NCI-H748 (cell line): ENCODE measurements around the gene RPS2.

Experiments
- DNase-seq: peaks from one replicate; lab custom pipeline; 2025; ENCODE audit not compliant: unreplicated experiment; lab: John Stamatoyannopoulos, UW

Gene RPS2

DNA sequence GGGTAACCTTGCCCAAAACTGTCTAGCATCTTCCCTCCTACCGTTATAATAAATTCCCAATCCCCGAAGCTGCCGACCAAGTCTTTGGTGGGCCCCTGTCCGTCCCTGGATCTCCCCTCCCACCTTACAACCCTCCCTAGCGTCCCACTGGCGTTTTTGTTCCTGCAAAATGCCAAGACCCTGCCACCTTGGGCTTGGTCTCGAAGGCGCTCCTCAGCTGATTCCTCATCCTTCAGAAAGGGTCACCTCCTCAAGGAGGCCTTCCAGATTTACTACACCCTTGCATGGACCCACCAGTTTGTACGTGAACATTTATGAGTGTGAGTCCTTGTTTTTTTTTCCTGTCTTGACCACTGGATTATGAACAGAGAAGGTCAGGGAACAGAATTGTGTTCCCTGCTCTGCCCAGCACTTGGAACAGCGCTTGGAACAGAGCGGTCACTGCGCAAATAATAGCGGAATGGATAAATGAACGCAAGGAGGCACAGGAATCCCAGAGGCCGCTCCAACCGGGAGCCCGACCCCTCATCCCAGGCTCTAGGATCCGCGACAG lies 18.4 kb upstream of the RPS2 start:
- no peak for DNase-seq

DNA sequence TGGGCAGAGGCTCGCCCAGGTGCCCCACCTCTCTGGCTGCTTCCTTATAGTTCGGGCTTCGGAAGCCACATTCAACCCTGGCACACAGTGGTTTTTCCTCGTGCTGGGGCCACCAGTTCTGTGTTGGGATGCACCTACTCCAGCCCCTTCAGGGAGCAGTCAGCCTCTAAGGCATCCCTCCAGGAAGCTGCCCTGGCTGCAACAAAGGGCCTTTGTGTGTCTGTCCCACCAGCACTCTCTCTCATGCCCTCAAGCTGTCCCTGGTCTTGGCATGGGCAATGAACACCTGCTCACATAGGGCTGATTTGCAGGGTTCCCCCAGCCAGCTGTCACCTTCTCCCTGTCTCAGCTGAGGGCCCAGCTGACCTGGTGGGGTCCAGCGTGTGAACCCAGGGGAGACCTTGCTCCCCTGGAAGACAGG lies 17.4 kb upstream of the RPS2 start:
- DNase-seq = no peak

DNA sequence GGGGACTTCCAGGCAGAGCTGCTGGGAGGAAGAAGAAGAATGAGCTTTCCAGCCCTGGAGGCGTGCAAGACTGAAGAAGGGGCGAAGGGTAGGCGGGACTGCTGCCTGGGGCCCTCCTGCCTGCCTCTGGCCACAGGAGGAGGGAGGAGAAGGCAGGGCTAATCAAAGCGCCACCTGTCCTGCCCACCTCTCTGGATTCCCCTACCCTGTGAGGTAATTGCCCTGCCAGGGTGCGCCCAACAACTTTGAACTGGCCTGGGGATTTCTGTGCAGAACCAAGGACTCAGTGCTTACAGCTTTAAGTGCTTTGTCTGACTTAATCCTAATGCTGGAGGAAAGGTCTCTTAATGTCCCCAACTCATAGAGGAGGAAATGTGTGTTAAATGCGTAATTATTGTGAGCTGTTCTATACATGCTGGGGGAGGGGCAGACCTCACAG lies 16.8 kb upstream of the RPS2 start, which contains the start of gene NOXO1:
Gene NOXO1, minus strand, starts transcription at position 72 of the 439 bp plus-strand sequence. CDS start 290 bp downstream, outside the sequence.
- DNase-seq = no peak

DNA sequence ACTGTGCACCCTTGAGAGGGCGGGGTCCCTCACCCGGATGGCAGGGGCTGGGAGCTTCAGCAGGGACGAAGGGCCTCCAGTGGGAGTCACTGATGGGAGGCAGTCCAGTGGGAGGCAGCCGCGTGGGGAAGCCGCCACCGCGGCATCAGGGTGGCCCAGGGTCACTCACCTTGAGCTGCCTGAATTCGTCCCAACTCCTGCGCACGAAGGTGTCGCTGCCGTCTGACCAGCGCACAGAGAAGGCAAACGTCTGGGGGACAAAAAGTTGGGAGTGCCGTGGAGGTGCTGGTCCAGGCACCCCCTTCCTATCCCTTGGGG lies 16.1 kb upstream of the RPS2 start:
- no peak for DNase-seq

DNA sequence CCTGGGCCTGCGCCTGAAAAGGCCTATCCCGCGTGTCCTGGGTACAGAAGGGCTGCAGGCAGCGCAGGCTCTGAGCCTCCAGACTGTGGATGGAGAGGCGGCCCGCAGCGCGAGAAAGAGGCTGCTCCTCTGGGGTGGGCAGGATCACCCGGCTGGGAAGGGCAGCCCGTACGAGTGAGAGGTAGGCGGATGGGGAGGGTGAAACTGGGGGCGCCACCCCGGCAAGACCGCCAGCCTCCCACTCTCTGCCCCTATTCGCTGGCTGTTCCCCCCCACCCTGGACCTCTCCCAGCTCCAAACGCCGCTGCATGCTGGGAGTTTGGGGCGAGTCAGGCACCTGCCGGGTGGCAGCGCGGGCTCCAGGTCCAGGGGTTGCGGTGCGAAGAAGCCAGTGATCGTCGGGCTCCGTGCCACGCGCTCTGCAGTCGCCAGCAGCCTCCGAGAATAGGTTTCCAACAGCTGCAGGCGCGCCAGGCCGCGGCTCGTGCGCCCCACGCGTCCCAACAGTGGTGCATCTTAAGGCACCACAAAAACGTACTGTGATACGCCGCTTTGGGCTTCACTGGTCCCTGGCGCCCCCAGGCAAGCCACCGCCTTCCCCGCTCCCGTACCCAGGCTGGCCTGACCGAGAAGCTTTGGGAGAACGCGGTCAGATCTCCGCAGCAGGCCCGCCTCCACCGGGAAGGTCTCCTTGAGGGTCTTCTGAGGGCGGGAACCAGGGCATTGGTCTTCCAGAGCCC lies 15.6 kb upstream of the RPS2 start:
- DNase-seq = peak; percentile 47

DNA sequence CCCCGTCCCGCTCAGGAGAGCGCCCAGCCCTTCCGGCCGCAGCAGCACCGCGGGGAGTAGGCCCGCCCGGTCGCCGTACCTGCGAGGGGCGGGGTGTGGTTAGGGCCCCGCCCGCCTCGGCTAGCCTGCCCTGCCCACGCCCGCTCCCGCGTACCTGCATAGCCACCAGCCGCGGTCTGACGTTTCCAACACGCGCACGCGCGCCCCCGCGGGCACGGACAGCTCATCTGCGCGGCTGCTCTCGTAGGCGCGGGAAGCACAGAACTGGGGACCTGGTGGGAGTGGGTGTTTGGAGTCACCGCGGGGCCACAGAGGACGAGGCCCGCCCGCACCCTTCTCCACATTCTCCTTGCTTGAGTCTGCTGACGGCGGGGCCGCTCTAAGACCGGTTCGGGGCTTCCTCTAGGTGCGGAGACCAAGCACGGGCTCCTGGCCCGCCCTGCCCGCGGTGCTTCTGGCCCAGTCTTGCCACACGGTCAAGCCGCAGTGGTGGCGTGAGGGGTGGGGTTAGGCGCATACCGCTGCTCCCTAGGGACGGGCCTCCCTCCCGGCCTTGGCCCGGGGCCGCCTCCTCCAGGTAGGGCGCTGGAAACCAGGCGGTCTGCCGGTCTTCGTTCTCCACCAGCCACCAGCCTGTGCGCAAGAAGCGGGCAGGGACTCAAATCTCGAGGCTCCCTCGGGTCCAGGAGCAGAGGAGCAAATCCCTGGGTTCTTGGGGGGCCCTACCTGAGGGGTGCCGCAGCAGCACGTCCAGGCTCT lies 14.8 kb upstream of the RPS2 start:
- peak; percentile 87 for DNase-seq

DNA sequence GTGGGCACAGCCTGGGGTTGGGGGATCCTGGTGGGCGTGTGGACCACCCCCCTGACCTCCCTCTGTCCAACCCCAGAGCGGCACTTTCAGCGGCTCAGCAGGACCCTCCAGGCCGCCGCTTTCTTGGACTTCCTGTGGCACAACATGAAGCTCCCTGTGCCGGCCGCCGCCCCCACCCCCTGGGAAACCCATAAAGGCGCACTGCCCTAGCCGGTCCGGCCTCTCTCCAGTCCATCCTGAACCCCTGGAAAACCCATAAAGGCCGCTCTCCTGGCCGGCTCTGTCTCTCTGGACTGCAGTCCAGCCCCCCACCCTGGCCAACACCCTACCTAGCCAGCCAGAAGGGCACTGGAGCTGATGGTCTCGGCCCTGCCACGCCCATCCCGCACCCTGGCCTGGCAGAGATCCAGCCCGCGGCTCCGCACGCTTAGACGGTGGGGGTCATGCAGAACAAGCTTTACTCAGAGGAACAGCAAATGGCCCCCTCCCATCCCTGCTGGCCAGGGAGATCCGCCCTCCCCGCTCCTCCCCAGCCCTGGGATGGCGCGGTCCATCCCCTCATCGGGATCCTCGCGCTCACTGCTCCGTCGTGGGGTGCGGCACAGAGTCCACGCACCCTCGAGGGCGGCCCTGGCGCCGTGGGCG lies 14.0 kb upstream of the RPS2 start:
- DNase-seq = no peak

DNA sequence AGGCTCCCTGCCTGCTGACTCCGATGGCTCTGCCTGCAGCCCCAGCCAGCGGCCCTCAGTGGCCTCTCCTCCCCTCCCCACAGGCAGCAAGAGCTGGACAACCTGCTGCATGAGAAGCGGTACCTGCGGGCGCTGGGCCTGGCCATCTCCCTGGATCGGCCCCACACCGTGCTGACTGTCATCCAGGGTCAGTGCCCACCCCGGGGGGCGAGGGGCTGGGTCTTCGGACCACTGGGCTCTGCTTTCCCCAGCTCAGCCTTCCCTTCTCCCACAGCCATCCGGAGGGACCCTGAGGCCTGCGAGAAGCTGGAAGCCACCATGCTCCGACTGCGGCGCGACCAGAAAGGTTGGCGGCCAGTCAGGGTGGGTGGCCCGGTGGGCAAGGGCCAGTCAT lies 13.2 kb upstream of the RPS2 start:
- no peak for DNase-seq

DNA sequence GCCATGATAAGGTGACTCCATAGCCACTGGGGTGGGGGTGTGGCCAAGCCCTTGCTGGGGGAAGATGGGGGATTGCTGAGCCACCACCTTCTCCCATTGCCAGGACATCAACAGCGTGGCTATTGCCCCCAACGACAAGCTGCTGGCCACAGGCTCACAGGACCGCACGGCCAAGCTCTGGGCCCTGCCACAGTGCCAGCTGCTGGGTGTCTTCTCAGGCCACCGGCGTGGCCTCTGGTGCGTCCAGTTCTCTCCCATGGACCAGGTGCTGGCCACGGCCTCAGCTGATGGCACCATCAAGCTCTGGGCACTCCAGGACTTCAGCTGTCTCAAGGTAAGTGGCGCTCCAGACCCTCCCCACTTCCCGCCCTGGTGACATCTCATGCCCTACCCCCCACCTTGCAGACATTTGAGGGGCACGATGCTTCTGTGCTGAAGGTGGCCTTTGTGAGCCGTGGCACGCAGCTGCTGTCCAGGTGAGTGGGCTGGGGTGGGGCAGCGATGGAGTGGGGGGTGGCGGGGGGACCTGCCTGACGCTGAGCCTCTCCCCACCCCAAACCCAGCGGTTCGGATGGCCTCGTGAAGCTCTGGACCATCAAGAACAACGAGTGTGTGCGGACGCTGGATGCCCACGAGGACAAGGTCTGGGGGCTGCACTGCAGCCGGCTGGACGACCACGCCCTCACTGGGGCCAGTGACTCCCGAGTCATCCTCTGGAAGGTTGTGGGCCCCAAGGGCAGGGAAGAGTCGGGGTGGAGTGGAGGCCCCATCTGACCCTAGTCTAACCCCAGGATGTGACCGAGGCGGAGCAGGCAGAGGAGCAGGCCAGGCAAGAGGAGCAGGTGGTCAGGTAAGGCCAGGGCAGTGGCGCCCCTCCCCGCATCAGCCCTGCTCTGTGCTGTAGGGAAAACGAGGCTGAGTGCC lies 12.6 kb upstream of the RPS2 start:
- DNase-seq = no peak

DNA sequence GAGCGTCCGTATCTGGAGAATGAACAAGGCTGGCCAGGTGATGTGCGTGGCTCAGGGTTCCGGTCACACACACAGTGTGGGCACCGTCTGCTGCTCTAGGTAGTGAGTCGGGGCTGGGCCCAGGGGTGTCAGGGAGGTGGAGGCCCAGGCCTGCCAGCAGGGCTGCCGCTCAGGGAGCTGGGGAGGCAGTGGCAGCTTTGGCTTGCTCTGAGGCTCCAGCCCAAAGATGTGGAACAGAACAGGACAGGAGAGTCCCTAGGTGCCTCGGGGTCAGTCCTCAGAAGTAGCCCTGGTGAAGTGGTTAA lies 11.5 kb upstream of the RPS2 start:
- DNase-seq = no peak

DNA sequence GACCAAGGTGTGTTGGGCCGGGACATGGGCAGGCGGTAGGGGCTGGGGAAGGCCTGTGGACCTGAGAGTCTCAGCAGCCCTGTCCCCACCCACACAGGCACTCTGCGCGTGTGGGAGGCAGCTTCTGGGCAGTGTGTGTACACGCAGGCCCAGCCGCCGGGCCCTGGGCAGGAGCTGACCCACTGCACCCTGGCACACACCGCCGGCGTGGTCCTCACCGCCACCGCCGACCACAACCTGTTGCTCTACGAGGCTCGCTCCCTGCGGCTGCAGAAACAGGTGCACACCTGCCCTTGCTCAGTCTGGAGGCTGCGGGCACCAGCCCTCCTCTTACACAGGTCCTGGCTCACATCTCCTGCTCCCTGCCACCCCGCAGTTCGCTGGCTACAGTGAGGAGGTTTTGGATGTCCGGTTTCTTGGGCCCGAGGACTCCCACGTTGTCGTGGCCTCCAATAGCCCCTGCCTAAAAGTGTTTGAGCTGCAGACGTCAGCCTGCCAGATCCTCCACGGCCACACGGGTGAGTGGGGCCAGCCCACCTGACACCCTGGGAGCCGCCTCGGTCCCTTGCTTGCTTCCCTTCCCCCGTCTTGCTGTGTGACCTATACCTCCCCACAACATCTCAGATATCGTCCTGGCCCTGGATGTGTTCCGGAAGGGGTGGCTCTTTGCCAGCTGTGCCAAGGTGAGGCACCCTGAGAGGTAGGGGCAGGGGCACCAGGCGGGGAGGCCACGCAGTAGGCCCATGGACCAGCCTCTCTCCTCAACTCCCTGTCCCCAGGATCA lies 11.0 kb upstream of the RPS2 start:
- DNase-seq = no peak

DNA sequence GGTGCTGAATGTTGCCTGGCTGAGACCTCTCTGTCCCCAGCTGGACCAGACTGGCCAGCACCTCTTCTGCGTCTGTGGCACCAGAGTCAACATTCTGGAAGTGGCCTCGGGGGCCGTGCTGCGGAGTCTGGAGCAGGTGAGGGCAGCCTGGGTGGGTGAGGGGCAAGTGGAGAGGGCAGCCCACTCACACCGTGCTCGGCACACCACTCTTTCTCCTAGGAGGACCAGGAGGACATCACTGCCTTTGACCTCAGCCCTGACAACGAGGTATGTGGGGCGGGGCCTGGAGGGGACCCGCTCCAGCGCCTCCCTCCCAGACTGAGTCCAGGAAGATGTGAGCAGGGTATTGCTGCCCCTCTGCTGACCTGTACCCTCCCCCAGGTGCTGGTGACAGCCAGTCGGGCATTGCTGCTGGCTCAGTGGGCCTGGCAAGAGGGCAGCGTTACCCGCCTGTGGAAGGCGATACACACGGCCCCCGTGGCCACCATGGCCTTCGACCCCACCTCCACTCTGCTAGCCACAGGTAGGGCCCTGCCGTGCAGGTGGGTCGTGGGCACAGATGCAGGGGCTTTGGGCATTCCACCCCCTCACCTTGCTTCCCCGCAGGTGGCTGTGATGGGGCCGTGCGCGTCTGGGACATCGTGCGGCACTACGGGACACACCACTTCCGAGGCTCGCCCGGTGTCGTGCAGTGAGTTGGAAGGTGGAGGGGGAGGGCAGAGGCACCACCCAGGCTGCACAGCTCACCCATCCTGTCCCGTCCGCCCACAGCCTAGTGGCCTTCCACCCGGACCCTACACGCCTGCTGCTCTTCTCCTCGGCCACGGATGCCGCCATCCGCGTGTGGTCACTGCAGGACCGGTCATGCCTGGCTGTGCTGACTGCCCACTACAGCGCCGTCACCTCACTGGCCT lies 9.8 kb upstream of the RPS2 start:
- no peak for DNase-seq

DNA sequence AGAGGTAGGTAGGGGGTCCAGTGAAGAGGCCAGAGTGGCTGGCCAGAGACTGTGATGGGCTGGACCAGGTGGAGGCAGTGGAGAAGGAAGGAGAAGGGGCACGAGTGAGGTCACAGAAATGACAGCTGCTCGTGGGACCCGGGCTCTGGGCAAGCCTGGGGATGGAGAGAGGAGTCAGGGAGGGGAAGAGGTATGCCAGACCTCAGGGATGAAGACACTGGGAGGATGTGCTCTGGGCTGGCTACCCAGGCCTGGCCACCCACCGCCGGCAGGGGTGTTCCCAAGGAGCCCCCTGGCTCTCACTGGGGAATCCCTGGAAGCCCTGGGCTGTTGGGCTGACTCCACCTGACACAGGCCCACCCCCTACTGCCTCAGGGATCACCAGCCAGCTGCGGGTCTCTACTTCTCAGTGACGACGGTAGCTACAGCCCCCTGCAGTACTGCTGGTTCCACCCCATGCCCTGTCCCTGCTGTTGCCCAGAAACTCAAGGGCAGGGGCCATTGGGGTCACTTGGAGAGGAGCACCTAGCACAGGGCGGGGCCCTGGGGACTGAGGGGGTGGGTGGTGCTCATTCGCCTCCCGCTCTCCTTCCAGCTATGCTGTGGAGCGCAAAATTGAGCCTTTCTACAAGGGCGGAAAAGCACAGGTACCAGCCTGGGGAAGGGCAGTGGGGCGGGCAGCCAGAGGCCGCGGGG lies 9.0 kb upstream of the RPS2 start:
- DNase-seq = no peak

DNA sequence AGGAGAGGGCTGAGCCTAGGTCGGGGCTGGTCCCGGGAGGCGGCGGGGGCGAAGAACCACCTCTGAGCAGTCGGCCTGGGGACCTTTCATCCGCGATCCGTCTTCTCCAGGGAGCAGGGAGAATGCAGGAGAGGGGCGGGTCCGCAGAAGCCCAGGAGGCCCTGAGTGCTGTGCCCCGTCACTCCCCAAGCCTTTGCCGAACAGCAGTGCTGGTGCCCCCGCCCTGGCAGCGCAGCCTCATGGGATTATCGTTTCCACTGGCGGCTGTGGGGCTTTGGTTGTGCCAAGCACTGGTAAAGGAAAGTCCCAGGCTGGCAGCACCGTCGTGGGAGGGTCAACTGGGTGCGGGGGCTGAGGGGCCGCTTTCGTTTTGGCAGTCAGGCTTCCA lies 7.9 kb upstream of the RPS2 start:
- DNase-seq = no peak

DNA sequence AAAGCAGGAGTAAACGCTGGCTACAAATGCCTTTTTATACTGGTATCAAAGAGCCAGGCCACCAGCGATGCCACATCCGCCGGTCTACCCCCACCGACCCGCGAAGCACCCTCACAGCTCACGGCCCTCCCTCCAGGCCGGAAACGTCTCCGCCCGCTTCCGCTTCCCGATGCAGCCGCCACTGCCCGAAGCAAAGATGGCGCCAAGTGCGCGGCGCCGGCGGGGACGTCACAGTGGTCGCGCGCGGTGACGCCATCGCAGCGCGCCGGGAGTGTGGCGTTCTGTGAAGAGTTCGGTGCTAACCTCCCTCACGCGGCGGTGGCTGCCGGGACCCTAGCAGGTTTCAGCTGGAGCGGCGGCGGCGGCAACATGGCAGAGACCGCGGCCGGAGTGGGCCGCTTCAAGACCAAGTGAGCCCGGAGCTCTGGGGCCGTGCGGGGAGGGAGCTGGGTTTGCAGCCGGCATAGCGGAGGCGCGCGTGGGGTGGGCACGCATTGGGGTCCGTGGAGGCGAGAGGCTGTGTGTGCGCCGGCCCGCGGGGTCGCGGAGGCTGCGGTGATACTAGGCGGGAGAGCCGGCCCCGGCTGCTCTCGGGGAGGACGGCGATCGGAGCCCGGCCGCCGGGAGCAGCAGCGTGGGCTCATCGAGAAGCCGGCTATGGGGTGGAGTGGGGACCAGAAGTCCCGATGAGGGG lies 7.3 kb upstream of the RPS2 start, which contains the start of gene TBL3:
Gene TBL3, plus strand, starts transcription at position 258 of the 694 bp plus-strand sequence. Its CDS starts 112 bp downstream, at position 370.
- DNase-seq = peak; percentile 91

DNA sequence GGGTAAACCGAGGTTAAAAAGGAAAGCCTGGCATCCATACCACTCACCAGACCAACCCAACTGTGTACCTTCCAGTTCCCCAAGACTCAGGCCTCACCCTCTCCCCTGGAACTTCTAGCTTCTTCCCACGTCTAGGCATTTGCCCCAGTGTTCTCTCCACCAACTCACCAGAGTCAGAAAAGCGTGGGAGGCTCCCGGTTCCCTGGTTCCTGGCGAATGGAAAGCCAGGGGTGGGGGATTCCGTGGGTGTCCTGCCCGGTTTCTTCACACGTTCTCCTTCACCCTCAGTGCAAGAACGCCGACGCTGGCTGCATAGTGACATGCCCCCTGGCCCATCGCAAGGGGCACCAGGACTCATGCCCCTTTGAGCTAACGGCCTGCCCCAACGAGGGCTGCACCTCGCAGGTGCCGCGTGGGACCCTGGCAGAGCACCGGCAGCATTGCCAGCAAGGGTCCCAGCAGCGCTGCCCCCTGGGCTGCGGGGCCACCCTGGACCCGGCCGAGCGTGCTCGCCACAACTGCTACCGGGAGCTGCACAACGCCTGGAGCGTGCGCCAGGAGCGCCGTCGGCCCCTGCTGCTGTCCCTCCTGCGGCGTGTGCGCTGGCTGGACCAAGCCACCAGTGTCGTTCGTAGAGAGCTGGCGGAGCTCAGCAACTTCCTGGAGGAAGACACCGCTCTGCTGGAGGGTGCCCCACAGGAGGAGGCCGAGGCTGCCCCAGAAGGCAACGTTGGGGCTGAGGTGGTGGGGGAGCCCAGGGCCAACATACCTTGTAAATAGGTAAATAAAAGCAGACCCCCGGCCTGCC lies 3.7 kb upstream of the RPS2 start:
- no peak for DNase-seq

DNA sequence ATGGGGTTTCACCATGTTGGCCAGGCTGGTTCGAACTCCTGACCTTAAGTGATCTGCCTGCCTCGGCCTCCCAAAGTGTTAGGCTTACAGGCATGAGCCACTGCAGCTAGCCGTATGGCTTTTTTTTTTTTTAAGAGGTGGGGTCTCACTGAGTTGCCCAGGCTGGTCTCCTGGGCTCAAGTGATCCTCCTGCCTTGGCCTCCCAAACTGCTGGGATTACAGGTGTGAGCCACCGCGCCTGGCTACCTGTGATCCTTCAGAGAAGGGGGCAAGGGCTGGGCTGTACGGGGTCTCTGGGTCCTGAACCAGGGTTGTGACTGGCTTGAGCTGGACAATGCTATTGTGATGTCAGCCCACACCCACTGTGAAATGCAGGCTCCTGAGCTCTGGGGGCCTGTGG lies 1.8 kb upstream of the RPS2 start, which contains the start of gene RNF151:
Gene RNF151, plus strand, starts transcription at position 397 of the 400 bp plus-strand sequence. CDS start 26 bp downstream, outside the sequence.
- DNase-seq = no peak
